PC-9 (cell line): ENCODE data around the gene B3GLCT. TPM values are rescaled to one million over a fixed set of nuclear protein-coding genes. Genes with fewer than 3 reads are reported as not detected.

Source experiments
- BruUV-seq: library from RNA; stranded (reverse); fragments of 400-500 nt; replicated peaks from 2 replicates; lab custom pipeline; 2021; lab: Mats Ljungman, UMichigan
- CTCF ChIA-PET: fragments of 300-600 bp; sonication (Branson Sonifier 250); formaldehyde crosslinking; loops from one replicate; lab custom pipeline; 2022; ENCODE audit warnings: antibody characterized with exemption; lab: Charles Lee
- POLR2A ChIA-PET: fragments of 300-600 bp; sonication (Branson Sonifier 250); formaldehyde crosslinking; loops from one replicate; lab custom pipeline; 2022; ENCODE audit warnings: antibody characterized with exemption; ENCODE audit not compliant: unreplicated experiment; lab: Charles Lee
- DNase-seq, 2 experiments: peaks; one replicate each; pipeline versions ENCODE4 v3.0.0 to v3.0.0-alpha.2; 2015 to 2022; ENCODE audit warnings: mixed read lengths in 1 of 2
- H2AFZ ChIP-seq: fragments of 200-600 bp; sonication (generic); 2 replicates; pipeline ENCODE4 v1.8.1; 2017; ENCODE audit warnings: antibody characterized with exemption
- H3F3A ChIP-seq: fragments of 200-600 bp; sonication (generic); 2 replicates; pipeline ENCODE4 v1.8.1; 2017; ENCODE audit warnings: antibody characterized with exemption, mild to moderate bottlenecking, low read depth; ENCODE audit not compliant: insufficient read depth
- H3K27ac ChIP-seq: fragments of 200-600 bp; sonication (generic); 2 replicates; pipeline ENCODE4 v1.6.1; 2016; ENCODE audit warnings: mixed run types
- H3K27me3 ChIP-seq: fragments of 200-600 bp; sonication (generic); 2 replicates; pipeline ENCODE4 v1.6.1; 2016; ENCODE audit warnings: low read depth, mixed run types; ENCODE audit not compliant: insufficient read depth
- H3K36me3 ChIP-seq: fragments of 200-600 bp; sonication (generic); 2 replicates; pipeline ENCODE4 v1.6.1; 2016; ENCODE audit warnings: low read depth, mixed run types
- H3K4me1 ChIP-seq: fragments of 200-600 bp; sonication (generic); replicated peaks from 2 replicates; pipeline ENCODE4 v1.6.1; 2016; ENCODE audit warnings: mixed run types; ENCODE audit not compliant: insufficient read depth
- H3K4me2 ChIP-seq: fragments of 200-600 bp; sonication (generic); 2 replicates; pipeline ENCODE4 v1.6.1; 2017; ENCODE audit warnings: mixed run types
- H3K4me3 ChIP-seq: fragments of 200-600 bp; sonication (generic); 2 replicates; pipeline ENCODE4 v1.6.1; 2016; ENCODE audit warnings: mixed run types
- H3K79me2 ChIP-seq: fragments of 200-600 bp; sonication (generic); 2 replicates; pipeline ENCODE4 v1.6.1; 2017; ENCODE audit warnings: low read depth, mixed run types
- H3K9me2 ChIP-seq: fragments of 200-600 bp; sonication (generic); 2 replicates; pipeline ENCODE4 v1.8.1; 2017; ENCODE audit warnings: mild to moderate bottlenecking; ENCODE audit not compliant: insufficient read depth
- H3K9me3 ChIP-seq: fragments of 200-600 bp; sonication (generic); 2 replicates; pipeline ENCODE4 v1.8.1; 2016; ENCODE audit warnings: low read depth; ENCODE audit not compliant: insufficient read depth
- H4K20me1 ChIP-seq: fragments of 200-600 bp; sonication (generic); 2 replicates; pipeline ENCODE4 v1.8.1; 2017; ENCODE audit not compliant: insufficient read depth
- EZH2 ChIP-seq: fragments of 200-600 bp; sonication (generic); IDR thresholded peaks from 2 replicates; pipeline ENCODE4 v1.8.0; 2017; ENCODE audit warnings: antibody characterized with exemption, low read depth
- intact Hi-C: fragments of 100-400 bp; cut with micrococcal nuclease; formaldehyde crosslinking; loops from one replicate; pipeline ENCODE4 v1.10.0; 2022; ENCODE audit not compliant: unreplicated experiment
- total RNA-seq: library from RNA; stranded (reverse); gene quantifications from 2 replicates; pipeline ENCODE4 v1.2.3, GENCODE V29; 2021
- TF ChIP-seq, protein P1 (sequence below): fragments of 200-600 bp; sonication (generic); conservative IDR thresholded peaks from 2 replicates; pipeline ENCODE4 v1.6.1; 2017; ENCODE audit warnings: mixed run types, antibody characterized with exemption, mild to moderate bottlenecking, moderate library complexity

Gene B3GLCT
- total RNA-seq, 1 experiment from 2014 or later: 5.4 TPM

DNA sequence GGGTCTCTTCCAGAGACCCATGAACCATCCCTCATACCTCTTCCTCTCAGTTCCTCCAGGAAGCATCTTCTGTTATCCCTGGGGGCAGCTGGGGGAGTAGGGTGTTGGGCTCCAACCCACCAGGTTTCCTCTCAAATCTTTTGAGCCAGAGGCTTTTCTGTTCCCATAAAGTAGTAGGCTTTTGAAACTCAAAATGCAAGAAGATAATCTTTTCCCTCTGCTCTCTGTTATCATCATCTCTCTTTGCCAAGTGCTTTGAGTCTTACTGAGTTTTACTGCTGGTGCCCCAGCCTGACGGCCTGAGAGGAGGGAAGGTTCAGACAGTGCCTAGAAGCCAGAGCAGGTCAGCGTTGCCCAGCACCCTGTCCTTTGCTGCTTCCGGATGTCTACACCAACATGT, 157.2 kb downstream of the B3GLCT start:
- BruUV-seq: no TSS peak
- H3K4me2 ChIP-seq: no peak overlapping the region
- H3K9me2 ChIP-seq: no peaks in the 10 kb centered on the region
- no peaks in the 10 kb centered on the region for H3F3A ChIP-seq
- H3K27me3 ChIP-seq: peaks cover 45% of the 10 kb centered on the region
- CTCF ChIA-PET: no interaction called here
- H2AFZ ChIP-seq: no peak overlapping the region
- no peak overlapping the region for H3K4me3 ChIP-seq
- no peaks in the 10 kb centered on the region for H4K20me1 ChIP-seq
- H3K4me1 ChIP-seq: no peaks in the 10 kb centered on the region
- POLR2A ChIA-PET: no interaction called here
- no peak overlapping the region for H3K27ac ChIP-seq
- H3K79me2 ChIP-seq: no peaks in the 10 kb centered on the region
- intact Hi-C loops: no loop called here
- no peaks in the 10 kb centered on the region for H3K36me3 ChIP-seq
- TF ChIP-seq, protein P1, sequence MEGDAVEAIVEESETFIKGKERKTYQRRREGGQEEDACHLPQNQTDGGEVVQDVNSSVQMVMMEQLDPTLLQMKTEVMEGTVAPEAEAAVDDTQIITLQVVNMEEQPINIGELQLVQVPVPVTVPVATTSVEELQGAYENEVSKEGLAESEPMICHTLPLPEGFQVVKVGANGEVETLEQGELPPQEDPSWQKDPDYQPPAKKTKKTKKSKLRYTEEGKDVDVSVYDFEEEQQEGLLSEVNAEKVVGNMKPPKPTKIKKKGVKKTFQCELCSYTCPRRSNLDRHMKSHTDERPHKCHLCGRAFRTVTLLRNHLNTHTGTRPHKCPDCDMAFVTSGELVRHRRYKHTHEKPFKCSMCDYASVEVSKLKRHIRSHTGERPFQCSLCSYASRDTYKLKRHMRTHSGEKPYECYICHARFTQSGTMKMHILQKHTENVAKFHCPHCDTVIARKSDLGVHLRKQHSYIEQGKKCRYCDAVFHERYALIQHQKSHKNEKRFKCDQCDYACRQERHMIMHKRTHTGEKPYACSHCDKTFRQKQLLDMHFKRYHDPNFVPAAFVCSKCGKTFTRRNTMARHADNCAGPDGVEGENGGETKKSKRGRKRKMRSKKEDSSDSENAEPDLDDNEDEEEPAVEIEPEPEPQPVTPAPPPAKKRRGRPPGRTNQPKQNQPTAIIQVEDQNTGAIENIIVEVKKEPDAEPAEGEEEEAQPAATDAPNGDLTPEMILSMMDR: no peak
- no peak for TF ChIP-seq EZH2
- peaks cover 9% of the 10 kb centered on the region; the same call in 1 of the 2 replicates for H3K9me3 ChIP-seq
- DNase-seq: no peak

DNA sequence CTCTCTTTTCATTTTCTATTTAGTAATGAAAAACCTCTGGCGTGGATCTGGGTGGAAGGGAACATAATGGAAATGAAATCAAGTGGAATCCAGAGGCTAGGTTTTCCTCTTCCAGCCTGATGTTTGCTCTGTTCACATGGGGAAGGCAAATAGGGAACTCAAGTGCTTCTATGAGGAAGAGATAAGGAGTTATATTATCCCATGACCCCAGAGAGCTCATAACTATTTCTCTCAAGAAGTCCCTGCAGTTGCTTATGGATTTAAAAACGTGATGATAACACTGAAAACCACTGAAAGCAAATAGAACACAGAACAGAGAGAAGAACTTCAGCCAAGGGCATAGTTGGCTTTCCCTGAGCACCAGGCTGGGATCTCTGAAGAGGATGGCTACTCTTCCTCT, 157.8 kb downstream of the B3GLCT start:
- no peak overlapping the region for H3K4me3 ChIP-seq
- no peak overlapping the region for H3K4me2 ChIP-seq
- no peak overlapping the region for H3K27ac ChIP-seq
- intact Hi-C loops: no loop called here
- H3K27me3 ChIP-seq: peaks cover 46% of the 10 kb centered on the region
- H2AFZ ChIP-seq: no peak overlapping the region
- no peaks in the 10 kb centered on the region for H3K36me3 ChIP-seq
- CTCF ChIA-PET: no interaction called here
- no TSS peak for BruUV-seq
- H3K79me2 ChIP-seq: no peaks in the 10 kb centered on the region
- DNase-seq: no peak
- no peaks in the 10 kb centered on the region for H3K9me2 ChIP-seq
- H3F3A ChIP-seq: no peaks in the 10 kb centered on the region
- H4K20me1 ChIP-seq: no peaks in the 10 kb centered on the region
- peaks cover 9% of the 10 kb centered on the region; the same call in 1 of the 2 replicates for H3K9me3 ChIP-seq
- POLR2A ChIA-PET: no interaction called here
- H3K4me1 ChIP-seq: no peaks in the 10 kb centered on the region
- no peak for TF ChIP-seq EZH2
- TF ChIP-seq, protein P1: no peak

DNA sequence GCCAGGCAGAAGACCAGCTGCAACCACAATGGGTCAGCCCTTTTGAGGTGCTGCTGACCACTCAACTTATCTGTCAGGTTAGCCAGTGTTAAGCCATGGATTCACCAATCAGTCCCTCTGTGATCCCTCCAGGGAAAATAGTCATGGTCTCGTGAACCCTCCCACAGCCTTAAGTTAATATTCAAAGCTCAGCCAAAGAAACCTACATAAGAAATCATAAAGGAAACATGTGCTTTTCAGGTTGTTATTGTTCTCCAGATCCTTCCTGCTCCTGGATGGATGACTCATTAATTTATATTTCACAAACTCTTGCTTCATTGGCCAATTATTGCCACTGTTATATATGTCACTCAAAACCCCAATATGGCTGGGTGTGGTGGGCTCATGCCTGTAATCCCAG, 161.9 kb downstream of the B3GLCT start:
- intact Hi-C loops: no loop called here
- 0 out of 2 replicates have a peak, but pooled peaks cover 5% of the 10 kb centered on the region for H3K9me3 ChIP-seq
- H3K79me2 ChIP-seq: no peaks in the 10 kb centered on the region
- H3K27ac ChIP-seq: no peak overlapping the region
- no peaks in the 10 kb centered on the region for H3K9me2 ChIP-seq
- no peak for DNase-seq
- no peak for TF ChIP-seq EZH2
- TF ChIP-seq, protein P1: no peak
- H3K27me3 ChIP-seq: peaks cover 50% of the 10 kb centered on the region
- H3K4me2 ChIP-seq: no peak overlapping the region
- no TSS peak for BruUV-seq
- POLR2A ChIA-PET: no interaction called here
- H4K20me1 ChIP-seq: no peaks in the 10 kb centered on the region
- H2AFZ ChIP-seq: no peak overlapping the region
- H3K4me1 ChIP-seq: no peaks in the 10 kb centered on the region
- no peaks in the 10 kb centered on the region for H3K36me3 ChIP-seq
- H3K4me3 ChIP-seq: no peak overlapping the region
- H3F3A ChIP-seq: no peaks in the 10 kb centered on the region
- CTCF ChIA-PET: no interaction called here
